Measurements from ENCODE around the gene CDH24.

DNA sequence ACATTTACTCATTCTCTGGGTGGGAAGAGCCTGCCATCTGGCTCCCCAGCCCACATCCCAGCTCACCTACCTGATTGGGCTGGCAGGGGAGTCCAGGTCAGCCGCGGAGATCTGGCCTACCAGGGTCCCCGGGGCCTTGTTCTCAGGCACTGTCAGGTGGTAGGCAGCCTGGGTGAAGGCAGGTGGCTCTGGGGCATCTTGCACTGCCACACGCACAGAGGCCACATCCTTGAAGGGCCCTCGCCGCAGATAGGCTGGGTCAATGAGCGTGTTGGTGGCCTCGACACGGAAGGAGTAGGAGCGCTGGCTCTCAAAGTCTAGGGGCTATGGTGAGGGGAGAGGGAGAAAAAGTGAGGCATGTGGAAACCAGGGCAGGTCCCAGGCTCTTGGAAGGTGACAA, 3.9 kb downstream of the CDH24 start:
- TF ChIP-seq, protein P1, sequence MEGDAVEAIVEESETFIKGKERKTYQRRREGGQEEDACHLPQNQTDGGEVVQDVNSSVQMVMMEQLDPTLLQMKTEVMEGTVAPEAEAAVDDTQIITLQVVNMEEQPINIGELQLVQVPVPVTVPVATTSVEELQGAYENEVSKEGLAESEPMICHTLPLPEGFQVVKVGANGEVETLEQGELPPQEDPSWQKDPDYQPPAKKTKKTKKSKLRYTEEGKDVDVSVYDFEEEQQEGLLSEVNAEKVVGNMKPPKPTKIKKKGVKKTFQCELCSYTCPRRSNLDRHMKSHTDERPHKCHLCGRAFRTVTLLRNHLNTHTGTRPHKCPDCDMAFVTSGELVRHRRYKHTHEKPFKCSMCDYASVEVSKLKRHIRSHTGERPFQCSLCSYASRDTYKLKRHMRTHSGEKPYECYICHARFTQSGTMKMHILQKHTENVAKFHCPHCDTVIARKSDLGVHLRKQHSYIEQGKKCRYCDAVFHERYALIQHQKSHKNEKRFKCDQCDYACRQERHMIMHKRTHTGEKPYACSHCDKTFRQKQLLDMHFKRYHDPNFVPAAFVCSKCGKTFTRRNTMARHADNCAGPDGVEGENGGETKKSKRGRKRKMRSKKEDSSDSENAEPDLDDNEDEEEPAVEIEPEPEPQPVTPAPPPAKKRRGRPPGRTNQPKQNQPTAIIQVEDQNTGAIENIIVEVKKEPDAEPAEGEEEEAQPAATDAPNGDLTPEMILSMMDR (IDR thresholded peaks at IDR 0.05; ENCODE audit: borderline replicate concordance, extremely low read depth, low read length, poor library complexity, severe bottlenecking) = no peak
- TF ChIP-seq EZH2 (IDR thresholded peaks at IDR 0.05; ENCODE audit: borderline replicate concordance, low read depth, low read length, severe bottlenecking) = no peak
